ENCODE data around the gene CCDC66. TPM values are rescaled to one million over a fixed set of nuclear protein-coding genes. Genes with fewer than 3 reads are reported as not detected.

Gene CCDC66
- total RNA-seq, 1 donor from 2014 or later = 20.1 TPM

DNA sequence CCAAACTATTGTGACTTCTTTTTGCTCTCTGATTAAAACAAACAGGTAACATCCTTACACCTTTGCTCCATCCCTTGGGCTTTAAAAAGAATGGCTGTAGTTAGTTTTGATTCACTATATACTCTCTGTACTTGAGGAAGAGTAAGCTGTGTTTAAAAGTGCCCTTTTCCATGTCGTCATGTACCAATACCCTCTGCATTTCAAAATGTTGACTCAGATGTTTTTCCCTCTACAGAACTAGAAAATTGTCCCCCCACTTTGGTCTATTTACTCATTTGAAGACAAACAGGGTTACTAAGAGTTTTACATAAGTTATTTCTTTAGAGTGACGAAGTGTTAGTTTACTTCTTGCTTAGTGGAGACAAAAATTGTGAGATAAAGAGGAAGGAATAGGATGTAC lies 63.4 kb downstream of the CCDC66 start:
- no peak for DNase-seq (ENCODE audit: extremely low read depth, low read depth, low spot score)

DNA sequence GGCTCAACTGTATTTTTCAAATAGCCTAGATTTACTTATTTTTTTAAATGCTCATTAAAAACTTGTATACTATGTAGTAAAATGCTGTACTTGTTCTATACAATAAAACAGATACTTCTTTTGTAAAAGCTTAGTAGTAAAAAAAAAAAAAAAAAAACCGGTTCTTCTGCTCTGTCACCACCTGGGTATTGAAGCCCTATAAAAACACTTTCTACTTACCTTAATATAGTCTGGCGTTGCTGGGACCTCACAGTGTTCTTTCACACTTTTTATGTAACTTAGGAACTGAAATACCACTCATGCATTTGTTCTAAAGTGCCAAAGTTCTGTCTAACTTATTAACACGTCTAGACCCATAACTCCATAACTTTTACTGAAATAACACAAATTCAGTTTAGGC lies 64.7 kb downstream of the CCDC66 start:
- DNase-seq (ENCODE audit: extremely low read depth, low read depth, low spot score) = no peak

DNA sequence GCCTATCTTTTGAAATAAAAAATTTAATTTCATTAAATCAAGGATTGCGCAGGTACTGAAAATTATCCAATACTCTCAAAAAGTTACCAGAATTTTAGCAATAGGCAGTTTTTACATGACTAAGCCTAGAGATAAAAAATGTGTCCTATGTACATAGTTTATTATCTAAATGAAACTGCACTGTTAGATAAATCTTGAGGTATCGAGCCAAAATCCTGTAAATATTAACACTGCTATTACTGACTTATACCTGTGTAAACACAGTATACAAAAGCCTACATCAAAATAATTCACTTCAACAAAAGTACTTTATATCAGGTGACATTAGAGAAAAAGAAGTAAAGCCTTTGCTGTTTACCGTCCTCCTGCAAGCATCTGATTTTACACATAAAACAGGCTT lies 65.4 kb downstream of the CCDC66 start:
- DNase-seq (ENCODE audit: extremely low read depth, low read depth, low spot score) = no peak

DNA sequence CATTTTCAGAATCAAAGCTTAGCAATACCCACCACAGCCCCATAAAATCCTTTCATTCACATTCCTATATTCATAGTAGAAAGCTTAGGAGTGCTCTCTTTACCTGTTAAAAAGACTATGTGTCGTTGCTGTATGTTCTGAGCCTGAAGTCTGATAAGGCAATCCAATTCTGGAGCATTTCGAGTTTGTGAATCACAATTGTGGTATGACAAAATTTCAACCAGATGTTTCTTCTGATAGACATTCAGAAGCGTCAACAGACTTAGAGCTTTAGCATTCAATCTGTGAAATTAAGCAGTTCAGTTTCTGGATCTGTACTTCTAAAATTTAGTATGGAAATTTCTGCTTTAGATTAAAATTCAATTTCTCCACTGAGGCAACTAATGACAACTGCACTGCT lies 67.8 kb downstream of the CCDC66 start:
- no peak for DNase-seq (ENCODE audit: extremely low read depth, low read depth, low spot score)

DNA sequence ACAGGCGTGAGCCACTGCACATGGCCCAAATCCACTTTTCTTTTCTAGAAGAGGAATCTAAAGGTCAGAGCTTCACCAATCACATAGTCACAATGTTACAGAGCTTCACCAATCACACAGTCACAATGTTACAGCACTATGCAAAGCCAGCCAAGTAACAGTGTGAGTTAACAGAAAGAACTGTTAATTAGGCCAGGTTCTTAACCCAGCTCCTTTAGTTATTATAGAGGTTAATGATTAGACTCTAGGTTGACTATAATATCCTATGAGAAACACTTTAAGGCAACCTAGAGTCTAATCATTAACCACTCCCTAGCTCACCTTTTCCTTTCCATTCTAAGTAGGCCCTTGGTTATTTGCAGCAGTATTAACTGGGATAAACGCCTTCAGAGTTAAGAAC lies 72.1 kb downstream of the CCDC66 start:
- DNase-seq (ENCODE audit: extremely low read depth, low read depth, low spot score) = no peak

DNA sequence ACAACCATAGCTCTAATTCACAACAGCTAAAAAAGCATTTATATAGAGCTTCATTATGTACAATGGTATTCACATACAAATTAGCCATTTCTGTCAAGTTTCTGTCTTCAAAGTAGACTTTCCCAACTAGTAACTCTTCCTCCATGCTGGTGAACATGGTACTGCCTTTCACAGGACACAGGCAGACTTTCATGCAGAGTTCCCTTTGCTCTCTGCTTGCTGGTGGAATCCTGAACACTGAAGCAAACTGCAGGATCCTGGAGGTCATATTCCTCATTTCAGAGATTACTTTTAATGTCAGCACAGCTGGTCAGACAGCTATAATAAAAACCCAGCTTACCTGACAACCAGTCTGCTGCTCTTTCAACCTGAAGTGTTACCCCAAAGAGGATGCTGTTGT lies 72.5 kb downstream of the CCDC66 start:
- DNase-seq (ENCODE audit: extremely low read depth, low read depth, low spot score) = no peak

DNA sequence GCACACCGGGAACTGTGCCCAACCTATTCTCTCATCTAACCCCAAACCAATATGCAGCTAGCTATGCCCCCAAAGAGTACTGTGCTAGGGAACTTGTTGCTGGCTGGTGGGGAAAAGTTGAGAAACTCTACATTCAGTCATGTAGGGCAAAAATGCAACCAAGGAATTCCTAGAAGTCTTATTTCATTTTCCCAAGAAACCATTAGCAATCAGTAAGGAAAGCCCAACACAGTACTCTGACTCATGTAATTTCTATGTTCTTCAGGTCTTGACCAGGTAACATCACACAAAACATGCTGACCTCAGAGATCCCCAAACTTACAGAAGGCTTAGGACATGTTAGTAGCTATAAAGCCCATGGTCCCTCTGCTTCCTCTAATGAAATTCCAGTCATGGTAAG lies 74.0 kb downstream of the CCDC66 start:
- DNase-seq (ENCODE audit: extremely low read depth, low read depth, low spot score) = no peak

DNA sequence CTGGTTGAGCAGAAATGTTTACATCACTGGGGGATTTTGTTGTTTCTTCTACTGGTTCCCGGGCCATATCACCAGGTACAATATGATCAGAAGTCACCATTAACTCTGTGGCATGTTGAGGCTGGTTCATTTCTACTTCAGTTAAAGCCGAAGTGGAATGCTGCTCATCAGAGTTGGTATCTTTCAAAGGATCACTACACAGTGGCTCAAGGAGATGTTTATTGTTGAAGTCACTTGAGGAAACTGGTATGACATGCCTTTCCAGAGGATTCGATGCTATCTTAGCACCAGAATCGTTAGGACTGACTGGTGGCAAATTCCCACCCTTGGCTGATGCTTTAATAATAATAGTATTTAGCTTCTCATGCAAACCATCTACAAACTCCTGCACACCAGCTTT lies 76.2 kb downstream of the CCDC66 start:
- DNase-seq (ENCODE audit: extremely low read depth, low read depth, low spot score) = no peak

DNA sequence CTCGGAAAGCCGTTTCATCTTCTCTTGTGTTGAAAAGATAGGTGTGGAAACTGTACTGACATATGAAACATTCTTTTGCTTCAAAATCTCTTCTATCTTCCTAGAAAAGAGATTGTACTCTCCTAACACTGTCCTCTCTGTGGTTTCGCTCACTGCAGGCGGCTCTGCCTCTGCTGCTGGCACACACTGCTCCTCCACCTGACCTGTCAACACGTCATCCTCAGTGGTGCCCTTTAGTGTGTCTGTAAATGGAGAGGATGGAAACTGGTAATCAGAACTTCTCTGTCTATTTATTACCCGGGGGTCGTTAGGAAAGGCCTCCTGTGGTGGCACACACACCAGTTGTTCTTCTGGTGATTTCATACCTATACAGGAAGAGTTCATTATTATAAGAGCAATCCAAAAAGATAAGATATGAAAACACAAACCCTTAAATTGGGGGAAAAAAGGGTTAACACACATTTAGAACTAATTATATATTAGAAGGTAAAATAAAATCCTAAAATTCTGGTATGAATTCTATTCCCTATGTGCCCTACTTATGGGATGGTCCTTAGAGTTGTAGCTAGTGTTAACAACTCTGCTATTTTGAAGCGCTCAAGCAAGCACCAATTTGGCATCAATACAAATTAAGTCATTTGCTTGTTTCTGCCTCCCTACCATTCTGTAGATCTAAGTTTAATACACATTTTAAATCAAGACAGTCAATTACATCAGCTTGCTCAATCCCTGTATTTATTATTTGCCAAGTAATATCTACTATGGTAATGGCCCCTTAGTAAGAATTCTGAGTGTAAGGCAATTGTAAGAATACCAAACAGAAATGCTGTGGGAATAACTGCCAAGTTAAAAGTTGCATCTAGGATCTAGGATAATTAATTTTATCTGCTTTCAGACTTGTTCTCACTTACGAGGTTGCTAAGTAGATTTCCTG lies 76.9 kb downstream of the CCDC66 start:
- no peak for DNase-seq (ENCODE audit: extremely low read depth, low read depth, low spot score)

DNA sequence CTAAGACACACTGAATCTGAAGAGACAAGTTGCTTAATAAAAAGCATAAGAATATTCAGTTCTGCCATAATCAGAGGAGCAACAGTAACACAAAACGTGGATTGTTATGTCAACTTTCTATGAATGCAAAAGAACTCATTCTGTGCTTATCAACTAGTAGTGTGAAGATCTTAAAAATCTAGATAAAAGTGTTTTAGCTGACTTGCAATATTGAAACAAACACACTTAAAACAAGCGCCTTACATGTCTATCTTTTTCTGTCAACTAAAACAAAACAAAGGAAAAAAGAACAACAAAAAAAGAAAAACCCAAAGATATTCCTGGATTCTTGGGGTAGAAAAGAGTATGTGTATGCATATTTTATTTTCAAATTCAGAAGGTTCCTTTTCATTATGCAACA lies 88.4 kb downstream of the CCDC66 start:
- DNase-seq (ENCODE audit: extremely low read depth, low read depth, low spot score) = no peak

DNA sequence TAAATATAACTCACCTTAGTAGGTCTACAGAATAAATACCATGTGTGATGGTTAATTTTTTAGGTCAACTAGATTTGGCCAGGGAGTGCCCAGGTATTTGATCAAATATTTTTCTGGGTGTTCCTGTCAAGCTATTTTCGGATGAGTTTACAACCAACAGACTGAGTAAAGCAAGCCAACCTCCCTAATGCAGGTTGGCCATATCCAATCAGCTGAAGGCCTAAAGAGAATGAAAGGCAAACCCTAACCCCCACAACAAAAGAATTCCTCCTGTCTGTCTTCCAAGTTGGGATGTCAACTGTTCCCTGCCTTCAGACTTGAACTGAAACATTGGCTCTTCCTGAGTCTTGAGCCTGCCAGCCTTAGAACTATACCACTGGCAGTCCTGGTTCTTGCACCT lies 97.5 kb downstream of the CCDC66 start:
- DNase-seq (ENCODE audit: extremely low read depth, low read depth, low spot score) = no peak

DNA sequence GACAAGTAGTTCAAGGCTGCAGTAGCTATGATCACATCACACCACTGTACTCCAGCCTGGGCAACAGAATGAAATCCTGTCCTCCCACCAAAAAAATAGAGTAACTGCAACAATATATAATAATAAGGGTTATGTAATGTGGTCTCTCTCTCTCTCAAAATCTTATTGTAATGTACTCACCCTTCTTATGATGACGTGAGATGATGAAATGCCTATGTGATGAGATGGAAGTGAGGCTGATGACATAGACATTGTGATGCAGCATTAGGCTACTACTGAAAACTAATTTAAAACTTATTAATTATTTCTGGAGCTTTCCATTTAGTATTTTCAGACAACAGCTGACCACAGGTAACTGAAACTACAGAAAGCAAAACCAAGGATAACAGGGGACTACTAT lies 98.7 kb downstream of the CCDC66 start:
- DNase-seq (ENCODE audit: extremely low read depth, low read depth, low spot score) = no peak

DNA sequence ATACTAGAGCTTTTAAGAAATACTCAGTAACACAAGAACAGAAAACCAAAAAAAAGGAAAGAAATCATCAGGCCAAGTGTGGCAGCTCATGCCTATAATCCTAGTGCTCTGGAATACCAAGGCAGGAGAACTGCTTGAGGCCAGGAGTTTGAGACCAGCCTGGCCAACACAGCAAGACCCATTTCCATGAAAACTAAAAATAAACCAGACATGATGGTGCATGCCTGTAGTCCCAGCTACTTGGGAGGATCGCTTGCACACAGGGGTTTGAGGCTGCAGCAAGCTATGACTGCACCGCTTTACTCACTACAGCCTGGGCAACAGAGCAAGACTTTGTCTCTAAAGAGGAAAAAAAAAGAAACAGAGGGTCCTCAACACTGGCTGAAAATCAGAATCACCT lies 107.8 kb downstream of the CCDC66 start:
- no peak for DNase-seq (ENCODE audit: extremely low read depth, low read depth, low spot score)

DNA sequence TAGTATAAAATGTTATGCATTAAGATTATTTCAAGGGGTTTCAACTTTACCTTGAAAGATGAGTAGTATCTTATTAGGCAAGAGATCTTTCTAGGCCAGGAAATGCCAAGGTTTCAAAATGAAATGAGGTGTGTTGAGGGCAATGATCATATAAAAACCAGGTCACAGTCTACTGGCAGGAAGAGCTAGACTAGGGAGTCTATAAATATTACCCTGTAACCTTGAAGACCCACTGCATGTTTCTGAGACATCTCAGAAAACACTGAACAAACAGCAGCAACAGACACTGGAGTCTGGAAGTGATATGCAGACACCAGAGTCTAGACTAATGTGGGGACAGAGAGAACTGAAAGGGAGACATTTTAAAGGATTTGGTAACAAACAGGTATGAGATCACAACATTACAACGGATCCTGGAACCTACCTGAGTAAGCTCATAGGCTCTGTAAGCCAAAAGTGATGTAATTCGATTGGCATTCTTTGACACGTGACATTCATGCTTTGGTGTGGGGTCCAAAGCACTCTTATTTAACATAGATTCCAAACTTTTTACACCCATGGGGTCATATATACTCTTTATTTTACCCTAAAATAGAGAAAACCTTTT lies 111.1 kb downstream of the CCDC66 start:
- DNase-seq (ENCODE audit: extremely low read depth, low read depth, low spot score) = no peak

Other genes with a start within 250 kb of the CCDC66 start
- 0.19 and 1.3 TPM in 2 replicates for gene ERC2, start 88.7 kb upstream of the CCDC66 start, total RNA-seq
- gene TASOR, start 126.1 kb downstream of the CCDC66 start, total RNA-seq = 33.1 and 46.3 TPM in 2 replicates
- gene ARHGEF3, start 244.8 kb downstream of the CCDC66 start, total RNA-seq = 13.4 and 24.6 TPM in 2 replicates

All from glomerular endothelial cell (primary cell).